Stimulated activated CD4-positive, alpha-beta T cell treated with anti-CD3 and anti-CD28 coated beads, Interleukin-1b, Interleukin-23, amount 100 ng/mL, for 48 hours (primary cell): Measurements from ENCODE around the gene ADGRF1.

Source experiments
- DNase-seq: peaks from one replicate; pipeline ENCODE4 v3.0.0-alpha.2; 2020

ADGRF1 gene

GRCh38 chr6:46973029-46973428, 69.1 kb downstream of the ADGRF1 start:
- DNase-seq: no peak

DNA sequence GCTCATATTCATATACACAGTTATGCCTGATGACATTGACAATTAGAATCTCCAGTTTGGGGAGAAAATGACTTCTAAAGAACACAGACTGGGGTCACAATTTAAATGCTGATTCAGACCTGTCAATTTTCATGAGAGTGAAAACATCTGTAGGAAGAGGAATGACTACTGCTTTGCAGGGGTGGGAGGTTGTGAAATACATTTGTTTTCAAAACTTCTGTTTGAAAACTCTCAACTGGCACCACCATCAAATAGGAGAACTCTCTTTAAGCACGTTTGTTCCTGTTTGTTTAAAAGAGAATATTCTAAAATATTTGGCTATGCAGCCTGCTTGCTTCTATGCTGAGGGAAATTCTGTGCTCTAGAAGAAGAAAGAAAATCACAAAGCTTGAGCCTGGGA, 69.6 kb downstream of the ADGRF1 start:
- DNase-seq: no peak

- DNase-seq: no peak
These were observed 72.9 kb downstream of the ADGRF1 start for GRCh38 chr6:46969206-46969605.

- DNase-seq: no peak
These were observed 74.2 kb downstream of the ADGRF1 start for GRCh38 chr6:46967826-46968349.

GRCh38 chr6:46964716-46965519, 77.2 kb downstream of the ADGRF1 start:
- DNase-seq: no peak

GRCh38 chr6:46963626-46964025, 78.5 kb downstream of the ADGRF1 start:
- DNase-seq: no peak

GRCh38 chr6:46963039-46963438, 79.1 kb downstream of the ADGRF1 start:
- no peak for DNase-seq

DNA sequence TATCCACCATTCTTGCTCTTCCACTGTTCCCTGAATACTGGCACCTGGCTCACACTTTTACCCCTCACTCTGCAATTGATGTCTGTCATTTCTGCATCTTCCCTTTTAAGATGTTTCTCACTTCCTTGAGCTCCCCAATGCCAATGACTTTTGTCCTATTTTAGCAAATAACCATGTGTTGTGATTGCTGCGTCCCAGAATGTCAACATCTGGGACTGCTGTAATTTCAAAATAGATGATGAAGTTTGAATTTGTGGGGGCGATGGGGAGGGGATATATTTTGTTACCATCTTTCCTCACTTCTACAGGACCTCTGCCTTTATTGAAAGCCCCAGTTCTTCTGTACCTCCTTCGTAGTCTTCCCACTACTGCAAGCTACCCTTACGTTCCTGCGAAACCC, 80.4 kb downstream of the ADGRF1 start:
- no peak for DNase-seq

DNA sequence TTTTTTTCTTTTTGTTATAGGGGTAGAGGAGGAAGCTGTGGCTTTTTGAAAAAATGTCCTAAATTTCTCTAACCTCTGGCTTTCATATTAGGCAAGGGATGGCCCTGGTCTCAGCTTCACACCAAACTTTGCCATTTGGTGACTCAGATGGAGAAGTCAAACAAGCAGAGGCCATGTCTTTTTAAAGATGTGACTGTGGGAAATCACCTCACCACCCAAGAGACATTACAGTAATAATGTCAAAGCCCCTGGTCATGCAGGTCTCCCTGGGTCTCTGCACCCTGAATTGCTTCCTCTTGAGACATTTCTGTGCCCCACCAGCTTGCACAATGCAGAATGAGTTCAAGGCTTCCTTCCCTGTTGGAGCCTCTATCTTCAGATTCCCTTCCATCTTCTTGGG, 80.9 kb downstream of the ADGRF1 start:
- no peak for DNase-seq

DNA sequence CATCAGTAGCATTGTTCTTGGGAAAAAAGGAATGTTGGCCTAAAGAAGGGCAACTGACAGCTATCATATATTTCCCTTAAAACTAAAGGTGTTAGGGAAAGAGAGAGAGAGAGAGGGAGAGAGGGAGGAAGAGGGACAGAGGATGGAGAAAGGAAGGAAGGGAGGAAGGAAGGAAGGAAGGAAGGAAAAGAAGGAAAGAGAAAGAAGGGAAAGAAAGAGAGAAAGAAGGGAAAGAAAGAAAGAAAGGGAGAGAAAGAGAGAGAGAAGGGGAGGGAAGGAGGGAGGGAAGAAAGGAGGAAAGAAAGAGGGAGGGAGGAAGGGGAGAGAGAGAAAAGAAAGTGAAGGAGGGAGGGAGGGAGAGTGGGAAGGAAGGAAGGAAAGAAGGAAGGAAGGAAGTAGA, 82.7 kb downstream of the ADGRF1 start:
- no peak for DNase-seq

DNA sequence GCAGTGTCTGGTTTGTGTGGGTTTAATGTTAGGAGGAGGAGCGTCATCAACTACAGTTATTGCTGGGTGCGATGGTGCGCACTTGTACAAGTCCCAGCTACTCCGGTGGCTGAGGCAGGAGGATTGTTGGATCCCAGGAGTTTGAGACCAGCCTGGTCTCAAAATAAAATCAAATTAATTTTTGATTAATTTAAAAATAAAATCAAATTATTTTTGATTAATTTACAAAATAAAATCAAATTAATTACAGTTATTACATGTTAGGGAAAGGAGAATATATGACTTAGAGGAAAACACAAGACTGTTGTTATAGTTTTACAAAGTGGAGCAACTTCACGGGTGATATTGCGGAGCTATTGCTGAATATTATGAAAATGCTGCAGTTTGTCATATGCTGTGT, 85.7 kb downstream of the ADGRF1 start:
- DNase-seq: no peak

GRCh38 chr6:46954837-46955451, 87.2 kb downstream of the ADGRF1 start:
- DNase-seq: no peak

DNA sequence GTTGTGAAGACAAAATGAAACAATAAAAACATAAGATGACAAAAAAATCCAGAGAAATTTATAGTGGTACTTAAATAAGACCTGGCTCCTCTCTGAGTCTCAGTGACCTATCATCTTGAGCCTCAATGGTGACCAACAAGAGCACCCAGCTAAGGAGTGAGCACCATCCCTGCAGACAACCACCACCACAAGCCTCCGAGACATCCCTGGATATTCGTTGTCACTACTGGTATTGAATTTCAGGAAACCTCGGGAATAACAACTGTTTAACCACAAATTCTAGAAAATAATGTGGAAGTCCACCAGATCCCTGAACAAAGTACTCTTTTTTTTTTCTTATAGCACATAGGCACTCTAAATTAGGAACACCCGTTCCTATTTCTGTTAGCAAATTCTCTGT, 88.2 kb downstream of the ADGRF1 start:
- no peak for DNase-seq

DNA sequence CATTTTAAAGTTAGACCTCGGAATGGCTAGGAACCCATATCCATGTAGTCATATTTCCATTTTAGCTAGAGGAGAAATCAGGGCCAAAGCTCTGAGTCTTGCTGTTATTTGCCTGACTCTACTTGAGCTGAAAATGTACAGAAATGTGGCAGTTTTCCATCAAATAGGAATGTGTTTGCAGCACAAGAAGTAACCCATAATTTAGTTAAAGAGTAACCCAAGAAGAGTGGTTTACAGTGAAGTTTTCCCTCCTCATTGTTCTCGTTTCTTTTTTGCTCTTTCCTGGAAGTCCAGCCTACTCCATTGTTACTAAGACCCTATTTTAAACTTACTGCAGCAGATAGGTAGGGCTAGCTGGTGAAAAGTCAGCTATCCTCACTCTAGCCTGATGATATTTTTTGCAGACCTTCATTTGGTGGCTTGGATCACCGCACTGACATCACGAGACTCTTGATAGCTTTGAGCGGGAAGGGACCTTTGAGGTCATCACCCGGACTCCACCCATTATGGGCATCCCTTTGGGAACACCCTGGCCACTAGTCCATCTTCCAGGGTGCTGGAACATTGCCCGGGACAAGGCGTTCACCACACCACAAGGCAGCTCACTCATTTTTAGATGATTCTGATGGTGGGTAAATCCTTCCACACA, 92.4 kb downstream of the ADGRF1 start:
- DNase-seq: no peak

DNA sequence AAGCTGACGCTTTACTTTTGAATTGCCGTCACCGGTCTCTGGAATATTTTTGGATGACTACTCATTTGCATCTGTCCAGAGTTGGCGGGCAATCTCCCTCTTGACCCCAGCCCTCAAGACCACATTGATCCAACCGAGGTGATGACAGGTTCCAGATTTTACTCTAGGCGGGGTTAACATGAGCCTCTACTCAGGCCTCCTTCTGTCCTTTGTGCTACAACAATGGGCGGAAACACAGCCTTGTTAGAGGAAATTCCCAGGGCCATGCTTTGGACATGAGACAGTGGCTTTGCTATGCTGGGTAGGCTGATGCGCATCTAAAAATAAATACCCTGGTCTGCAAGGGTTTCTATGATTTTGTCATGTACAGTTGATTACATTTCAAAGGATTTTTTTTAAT, 93.4 kb downstream of the ADGRF1 start:
- DNase-seq: no peak
